GM11168 (cell line): ENCODE data around the gene TSPEAR.

Source experiments
- in situ Hi-C: fragments of 300-500 bp; cut with MboI; formaldehyde crosslinking; loops from one replicate; pipeline ENCODE4 v1.12.0; 2022; ENCODE audit warnings: low sequenced_read_pairs; ENCODE audit not compliant: unreplicated experiment

Gene TSPEAR

GRCh38 chr21:44500111-44500510, 211.3 kb downstream of the TSPEAR start:
- in situ Hi-C loops, result no loop called here

- in situ Hi-C loops, result no loop called here
Measured at GRCh38 chr21:44499631-44500030, 211.7 kb downstream of the TSPEAR start.

GRCh38 chr21:44499211-44499560, 212.2 kb downstream of the TSPEAR start:
- in situ Hi-C loops, result no loop called here

- in situ Hi-C loops, result no loop called here
Measured at GRCh38 chr21:44498280-44499210, 212.8 kb downstream of the TSPEAR start.

GRCh38 chr21:44497703-44498126, 213.7 kb downstream of the TSPEAR start:
- in situ Hi-C loops, result no loop called here

DNA sequence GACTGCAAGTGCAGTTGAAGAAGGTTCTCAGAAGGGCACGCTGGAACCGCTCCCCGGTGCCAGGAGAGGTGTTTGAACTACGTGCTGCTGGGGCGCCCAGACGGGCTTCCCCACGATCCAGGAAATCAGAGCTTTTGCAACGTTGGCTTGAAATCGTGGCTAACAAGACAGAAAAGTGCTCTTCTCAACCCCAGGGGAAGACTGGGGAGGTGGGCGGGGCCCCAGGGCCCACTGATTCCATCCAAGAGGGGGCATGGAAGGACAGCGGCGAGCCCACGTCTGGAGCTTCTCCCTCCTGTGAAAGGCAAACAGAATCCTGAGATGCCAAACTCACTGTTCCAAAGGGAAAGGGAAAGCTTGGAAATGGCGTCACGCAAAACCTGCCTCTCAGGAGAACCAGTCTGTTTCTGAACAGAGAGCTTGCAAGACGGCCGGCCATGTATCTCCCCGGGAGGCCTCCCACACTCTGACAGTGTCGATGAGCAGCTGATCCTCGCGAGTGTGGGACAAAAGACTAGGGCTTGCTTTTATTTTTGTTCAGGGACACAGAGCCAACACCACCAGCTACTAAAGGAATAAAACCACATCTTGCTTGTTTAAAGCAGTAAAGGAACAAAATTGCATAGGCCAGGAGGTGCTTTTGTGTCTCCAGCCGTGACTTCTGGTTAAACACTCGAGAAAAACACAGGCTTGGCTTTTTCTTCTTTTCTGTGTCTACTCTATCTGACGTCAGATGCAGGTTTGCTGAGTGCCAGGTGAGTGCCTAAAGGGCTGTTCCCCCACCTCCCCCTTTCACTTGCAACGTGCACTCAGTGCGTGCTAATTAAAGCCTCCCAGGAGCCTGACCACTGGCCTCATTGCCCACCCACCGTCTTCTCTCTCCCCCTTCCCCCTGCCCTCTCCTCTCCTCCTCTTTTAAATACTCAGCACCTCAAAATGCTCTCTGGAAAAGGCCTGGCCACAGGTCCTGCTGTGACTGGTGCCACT, 214.5 kb downstream of the TSPEAR start:
- in situ Hi-C loops, result no loop called here

- in situ Hi-C loops, result no loop called here
Measured at GRCh38 chr21:44495611-44496563, 215.5 kb downstream of the TSPEAR start.

DNA sequence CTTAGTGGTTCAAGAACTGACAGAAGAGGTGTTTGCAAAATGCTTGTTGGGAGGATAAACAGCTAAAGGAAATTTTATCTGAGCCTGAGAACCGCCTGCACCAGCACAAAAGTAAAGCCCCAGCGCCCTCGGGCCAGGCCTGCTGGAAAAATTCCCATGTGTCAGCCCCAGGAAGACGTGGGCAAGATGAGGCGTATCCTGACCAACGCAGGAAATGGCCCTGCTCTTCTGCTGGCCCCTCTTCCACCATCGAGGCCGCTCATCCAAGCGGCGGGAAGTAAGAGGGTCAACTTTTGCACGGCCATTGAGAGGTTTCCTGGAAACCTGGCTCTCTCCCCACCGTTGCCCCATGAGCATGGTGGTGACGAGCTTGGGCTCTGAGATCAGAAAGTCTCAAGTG, 216.4 kb downstream of the TSPEAR start:
- in situ Hi-C loops, result no loop called here

- in situ Hi-C loops, result no loop called here
Measured at GRCh38 chr21:44494418-44494817, 217.0 kb downstream of the TSPEAR start.

GRCh38 chr21:44492567-44493385, 218.6 kb downstream of the TSPEAR start:
- in situ Hi-C loops, result no loop called here

- in situ Hi-C loops, result no loop called here
Measured at GRCh38 chr21:44490816-44491215, 220.6 kb downstream of the TSPEAR start.

GRCh38 chr21:44490405-44490804, 221.0 kb downstream of the TSPEAR start:
- in situ Hi-C loops, result no loop called here

GRCh38 chr21:44489962-44490361, 221.4 kb downstream of the TSPEAR start:
- in situ Hi-C loops, result no loop called here

DNA sequence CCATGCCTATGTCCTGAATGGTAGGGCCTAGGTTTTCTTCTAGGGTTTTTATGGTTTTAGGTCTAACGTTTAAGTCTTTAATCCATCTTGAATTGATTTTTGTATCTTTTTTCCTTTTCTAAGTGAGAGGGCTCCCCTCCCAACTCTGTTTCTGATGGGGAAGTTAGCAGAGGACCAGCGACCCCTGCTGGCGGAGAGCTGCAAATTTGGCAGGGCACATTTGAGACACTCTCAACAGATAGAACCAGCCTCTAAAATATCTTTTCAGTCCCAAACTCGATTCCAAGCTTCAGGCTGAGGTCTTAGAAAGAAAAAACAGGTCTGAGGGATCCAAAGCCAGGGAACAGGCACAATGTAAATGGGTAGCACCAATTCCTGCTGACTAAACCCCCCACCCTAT, 223.5 kb downstream of the TSPEAR start:
- in situ Hi-C loops, result no loop called here

DNA sequence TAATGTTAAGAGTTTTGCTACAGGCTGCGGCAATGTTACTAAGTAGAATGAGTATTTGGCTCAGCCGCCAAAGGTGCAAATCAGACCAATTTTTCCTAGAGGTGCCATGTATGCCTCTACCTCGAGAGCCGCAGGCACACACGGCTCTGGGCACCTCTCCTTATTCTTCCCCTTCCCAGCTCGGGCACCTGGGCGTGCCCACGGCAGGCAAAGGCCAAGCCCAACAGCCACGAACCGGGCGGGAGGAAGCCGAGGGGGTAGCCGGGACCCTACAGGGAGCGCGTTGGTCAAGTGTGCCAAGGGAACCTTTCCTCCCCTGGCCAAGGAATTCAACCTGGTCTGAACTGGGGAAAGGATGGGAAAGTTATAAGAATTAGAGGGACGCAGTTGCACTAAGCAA, 225.1 kb downstream of the TSPEAR start:
- in situ Hi-C loops, result no loop called here

- in situ Hi-C loops, result no loop called here
Measured at GRCh38 chr21:44485796-44486195, 225.6 kb downstream of the TSPEAR start.

DNA sequence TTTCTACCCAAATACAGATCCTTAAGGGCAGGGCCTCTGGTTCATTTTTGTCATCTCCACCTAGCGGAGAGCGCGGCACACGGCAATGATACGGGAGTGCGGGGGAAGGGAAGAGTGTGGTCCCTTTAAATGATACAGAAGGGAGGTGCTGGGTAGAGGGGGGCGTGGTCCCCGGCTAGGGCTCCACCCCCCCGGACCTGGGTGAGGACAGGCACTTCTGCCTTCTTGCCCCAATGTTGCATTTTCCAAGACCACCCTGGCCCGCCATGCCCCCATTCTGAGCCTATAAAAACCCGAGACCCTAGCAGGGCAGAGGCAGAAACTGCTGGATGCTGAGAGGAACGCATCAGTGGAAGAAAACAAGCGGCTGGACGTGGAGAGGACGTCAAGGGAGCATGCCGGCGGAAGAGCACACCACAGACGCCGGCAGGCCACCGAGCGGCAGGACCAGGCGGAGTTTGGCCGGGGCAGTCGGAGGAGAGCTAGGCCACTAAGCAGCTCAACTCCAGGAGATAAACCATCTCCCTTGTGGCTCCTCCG, 226.0 kb downstream of the TSPEAR start:
- in situ Hi-C loops, result no loop called here

DNA sequence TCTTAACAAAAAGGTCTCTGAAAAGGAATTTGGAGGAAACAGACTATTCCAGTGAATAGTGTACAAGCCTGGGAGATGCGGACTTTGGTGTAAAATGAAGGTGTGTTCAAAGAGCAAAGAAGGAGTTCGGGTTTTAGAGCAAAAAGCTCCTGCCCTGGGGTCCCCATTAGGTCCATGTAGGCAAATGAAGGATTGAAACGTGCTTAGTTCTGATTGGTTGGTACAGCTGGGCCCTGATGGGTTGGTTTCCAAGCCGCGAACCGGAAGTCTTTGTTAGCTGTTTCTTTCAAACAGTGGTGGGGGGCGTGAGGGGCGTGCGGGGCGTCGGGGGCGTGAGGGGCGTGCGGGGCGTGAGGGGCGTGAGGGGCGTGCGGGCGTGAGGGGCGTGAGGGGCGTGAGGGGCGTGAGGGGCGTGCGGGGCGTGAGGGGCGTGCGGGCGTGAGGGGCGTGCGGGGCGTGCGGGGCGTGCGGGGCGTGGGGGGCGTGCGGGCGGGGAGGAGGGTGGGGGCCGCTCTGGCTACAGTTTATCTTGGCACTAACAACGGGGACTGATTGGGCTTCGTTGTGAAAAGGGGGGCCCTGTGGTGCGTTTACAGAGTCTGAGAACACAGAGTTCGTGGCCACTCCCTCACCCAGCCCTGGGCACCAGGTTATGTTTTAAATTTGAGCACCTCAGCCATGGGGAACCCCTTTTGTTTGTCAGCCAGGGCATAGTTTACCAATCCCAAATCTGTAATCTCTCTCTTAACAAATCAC, 226.7 kb downstream of the TSPEAR start:
- in situ Hi-C loops, result no loop called here
